NCI-H82 treated with DMSO at 0.1 percent for 48 hours (cell line): ENCODE data around the gene PRR3.

Experiments
- DNase-seq: peaks from one replicate; lab custom pipeline; 2025; ENCODE audit not compliant: unreplicated experiment; lab: John Stamatoyannopoulos, UW

Gene PRR3

DNA sequence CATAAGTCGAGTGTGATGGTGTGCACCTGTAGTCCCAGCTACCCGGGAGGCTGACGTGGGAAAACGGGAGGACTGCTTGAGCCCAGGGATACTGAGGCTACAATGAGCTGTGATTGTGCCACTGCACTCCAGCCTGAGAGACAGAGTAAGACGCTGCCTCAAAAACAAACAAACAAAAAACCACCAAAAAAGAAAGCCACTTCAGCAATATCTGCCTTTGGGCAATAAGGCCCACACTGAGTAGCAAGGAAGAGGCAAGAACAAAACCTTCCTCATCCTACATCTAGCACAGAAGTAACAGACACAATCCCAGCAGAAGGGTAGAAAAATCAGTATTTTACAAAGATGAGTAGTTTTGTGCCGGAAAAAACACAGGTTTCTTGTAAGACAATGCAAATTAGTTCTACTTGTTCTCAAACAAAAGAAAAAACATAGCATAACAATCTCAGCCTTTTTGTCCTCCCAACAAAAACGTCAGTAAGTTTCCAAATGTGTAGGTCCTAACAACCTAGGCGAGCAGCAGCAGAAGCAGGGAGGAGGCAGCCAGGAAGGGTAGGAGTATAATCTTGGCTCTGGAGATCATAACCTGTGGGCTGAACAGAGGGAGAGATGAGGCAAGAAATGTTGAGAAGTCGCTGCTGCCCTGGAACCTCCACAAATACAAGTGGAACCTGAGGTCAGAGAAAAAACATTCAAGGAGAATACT, 54.2 kb downstream of the PRR3 start:
- no peak for DNase-seq

- DNase-seq, result no peak
Measured at GRCh38 chr6:30611856-30612194, 54.7 kb downstream of the PRR3 start.

GRCh38 chr6:30612213-30612612, 55.1 kb downstream of the PRR3 start:
- no peak for DNase-seq

DNA sequence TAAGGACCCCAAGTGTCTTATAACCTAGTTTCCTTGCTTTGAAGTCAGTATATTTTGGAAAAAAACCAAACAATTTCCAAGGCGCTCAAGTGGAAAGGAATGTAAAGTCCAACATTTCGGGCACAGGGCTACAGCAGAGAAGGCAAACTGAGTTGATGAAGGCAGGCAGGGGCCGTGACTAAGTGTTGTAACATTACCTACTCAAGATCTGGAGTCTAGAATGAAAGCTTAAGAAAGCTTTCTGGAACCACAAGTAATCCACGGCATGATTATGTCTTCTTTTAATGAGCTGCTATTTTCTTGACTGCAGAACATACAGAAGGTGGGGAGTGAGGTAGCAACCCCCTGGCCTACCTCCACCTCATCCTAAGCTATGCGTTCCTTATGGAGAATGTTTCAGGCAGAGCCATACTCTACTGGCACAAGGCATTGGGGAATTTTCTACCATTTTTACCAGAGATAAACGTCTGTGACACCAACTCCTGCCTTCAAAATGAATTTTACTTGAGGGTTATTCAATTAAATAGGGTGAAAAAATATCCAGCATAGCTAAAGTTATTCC, 55.7 kb downstream of the PRR3 start:
- DNase-seq, result no peak
